Middle frontal gyrus (tissue), 1 donor: Measurements from ENCODE around the gene SLC6A5.
"Not testable (repeated sequence)": the region's sequence is repeated elsewhere in the genome, so short reads cannot be mapped to it uniquely, and the experiment has no call there.

ENCODE experiments used
- DNase-seq: peaks from one replicate; pipeline ENCODE4 v3.0.0-alpha.2; 2015; ENCODE audit warnings: low spot score; ENCODE audit errors: extremely low spot score

SLC6A5 gene

GRCh38 chr11:20599221-20600019 lies at the start of gene SLC6A5:
Gene SLC6A5, plus strand, starts transcription at chr11:20599608. Its CDS starts 65 bp downstream, at chr11:20599673.
- DNase-seq: no peak

- DNase-seq: no peak
Observed at GRCh38 chr11:20551096-20551495, 48.3 kb upstream of the SLC6A5 start.

GRCh38 chr11:20555783-20556182 lies 43.6 kb upstream of the SLC6A5 start:
- no peak for DNase-seq

- not testable (repeated sequence) for DNase-seq
Observed at GRCh38 chr11:20556396-20556795, 43.0 kb upstream of the SLC6A5 start.

- DNase-seq: no peak
Observed at GRCh38 chr11:20558741-20559140, 40.7 kb upstream of the SLC6A5 start.

GRCh38 chr11:20559523-20560300 lies 39.7 kb upstream of the SLC6A5 start:
- no peak for DNase-seq

GRCh38 chr11:20561915-20562314 lies 37.5 kb upstream of the SLC6A5 start:
- DNase-seq: no peak

GRCh38 chr11:20563866-20564265 lies 35.5 kb upstream of the SLC6A5 start:
- peak; percentile 42 for DNase-seq

- no peak for DNase-seq
Observed at GRCh38 chr11:20564846-20565635, 34.4 kb upstream of the SLC6A5 start.

GRCh38 chr11:20566115-20566514 lies 33.3 kb upstream of the SLC6A5 start:
- not testable (repeated sequence) for DNase-seq

- DNase-seq: no peak
Observed at GRCh38 chr11:20566591-20567434, 32.6 kb upstream of the SLC6A5 start.

GRCh38 chr11:20579725-20580124 lies 19.7 kb upstream of the SLC6A5 start:
- DNase-seq: not testable (repeated sequence)

GRCh38 chr11:20583201-20583600 lies 16.2 kb upstream of the SLC6A5 start:
- no peak for DNase-seq

GRCh38 chr11:20584093-20584774 lies 15.2 kb upstream of the SLC6A5 start:
- DNase-seq: no peak

GRCh38 chr11:20589796-20590195 lies 9.6 kb upstream of the SLC6A5 start:
- no peak for DNase-seq

- DNase-seq: no peak
Observed at GRCh38 chr11:20590381-20590780, 9.0 kb upstream of the SLC6A5 start.

- no peak for DNase-seq
Observed at GRCh38 chr11:20592741-20593140, 6.7 kb upstream of the SLC6A5 start.

- no peak for DNase-seq
Observed at GRCh38 chr11:20594274-20595061, 4.9 kb upstream of the SLC6A5 start.

- no peak for DNase-seq
Observed at GRCh38 chr11:20595101-20595500, 4.3 kb upstream of the SLC6A5 start.
